H1 (cell line): Measurements from ENCODE around the gene FOXN1. TPM values are rescaled to one million over a fixed set of nuclear protein-coding genes. Genes with fewer than 3 reads are reported as not detected.

Source experiments
- BCL11A ChIP-seq, 2 experiments: IDR thresholded peaks; one replicate each; pipeline ENCODE4 v1.6.1; 2011; ENCODE audit warnings: low read depth in 2 of 2, low read length in 2 of 2, mild to moderate bottlenecking in 2 of 2
- CEBPB ChIP-seq: IDR thresholded peaks from 2 replicates; pipeline ENCODE4 v1.6.1; 2012; ENCODE audit warnings: low read depth, low read length
- CTBP2 ChIP-seq: IDR thresholded peaks from 2 replicates; pipeline ENCODE4 v1.7.0; 2011; ENCODE audit warnings: borderline replicate concordance, mild to moderate bottlenecking, moderate library complexity, mixed read lengths, low read length; ENCODE audit not compliant: insufficient read depth, insufficient read length
- EP300 ChIP-seq, 2 experiments: IDR thresholded peaks; 1 replicate in 1 of 2; 2 replicates in 1 of 2; pipeline ENCODE4 v1.6.1; 2011 to 2012; ENCODE audit warnings: low read depth in 2 of 2, low read length in 2 of 2, mild to moderate bottlenecking in 2 of 2, borderline replicate concordance in 1 of 2, inconsistent platforms in 1 of 2, moderate library complexity in 1 of 2
- EZH2 ChIP-seq: fragments of 200-600 bp; sonication (generic); IDR thresholded peaks from 2 replicates; pipeline ENCODE4 v1.7.1; 2012; ENCODE audit warnings: low read depth, mild to moderate bottlenecking, moderate library complexity, low read length, inconsistent platforms; ENCODE audit not compliant: severe bottlenecking
- FOSL1 ChIP-seq: IDR thresholded peaks from 2 replicates; pipeline ENCODE4 v1.6.1; 2011; ENCODE audit warnings: mild to moderate bottlenecking, low read depth, low read length, moderate library complexity; ENCODE audit not compliant: insufficient read depth
- GABPA ChIP-seq: IDR thresholded peaks from 2 replicates; pipeline ENCODE4 v1.6.1; 2011; ENCODE audit warnings: mild to moderate bottlenecking, low read length, moderate library complexity, borderline replicate concordance; ENCODE audit not compliant: insufficient read depth
- GTF2F1 ChIP-seq: IDR thresholded peaks from 2 replicates; pipeline ENCODE4 v1.6.1; 2012; ENCODE audit warnings: low read depth, low read length, improper control_type of control experiment, borderline replicate concordance
- HDAC6 ChIP-seq: IDR thresholded peaks from one replicate; pipeline ENCODE4 v1.7.1; 2012; ENCODE audit warnings: low read depth, mild to moderate bottlenecking, inconsistent platforms, low read length, moderate library complexity
- NANOG ChIP-seq: IDR thresholded peaks from 2 replicates; pipeline ENCODE4 v1.6.1; 2011; ENCODE audit warnings: low read length, low read depth, mild to moderate bottlenecking, inconsistent platforms; ENCODE audit not compliant: insufficient read depth, poor library complexity, severe bottlenecking
- POU5F1 ChIP-seq: IDR thresholded peaks from 2 replicates; pipeline ENCODE4 v1.6.1; 2011; ENCODE audit warnings: low read depth, mild to moderate bottlenecking, low read length, moderate library complexity
- RFX5 ChIP-seq: IDR thresholded peaks from 2 replicates; pipeline ENCODE4 v1.6.1; 2011; ENCODE audit warnings: low read depth, low read length, improper control_type of control experiment, borderline replicate concordance
- SAP30 ChIP-seq: fragments of 300-600 bp; sonication (generic); IDR thresholded peaks from 2 replicates; pipeline ENCODE4 v1.7.1; 2012; ENCODE audit warnings: low read length, moderate library complexity, mild to moderate bottlenecking, inconsistent platforms; ENCODE audit not compliant: insufficient read depth, insufficient replicate concordance
- SIN3A ChIP-seq, 2 experiments: IDR thresholded peaks in 1 of 2; conservative IDR thresholded peaks in 1 of 2; 2 replicates each; pipeline ENCODE4 v1.6.1; 2011 to 2012; ENCODE audit warnings: low read length in 2 of 2, improper control_type of control experiment in 1 of 2, low read depth in 1 of 2, mild to moderate bottlenecking in 1 of 2
- SUZ12 ChIP-seq: fragments of 200-600 bp; sonication (generic); IDR thresholded peaks from 2 replicates; pipeline ENCODE4 v1.6.1; 2012; ENCODE audit warnings: mild to moderate bottlenecking, inconsistent platforms, low read length, moderate library complexity, mixed read lengths
- TAF7 ChIP-seq: optimal IDR thresholded peaks from 2 replicates; pipeline ENCODE3; 2011; ENCODE audit warnings: low read depth, mild to moderate bottlenecking, inconsistent platforms, low read length, moderate library complexity, borderline replicate concordance
- TEAD4 ChIP-seq: IDR thresholded peaks from 2 replicates; pipeline ENCODE4 v1.6.1; 2012; ENCODE audit warnings: low read depth, low read length, inconsistent platforms, mixed read lengths
- YY1 ChIP-seq: IDR thresholded peaks from 2 replicates; pipeline ENCODE4 v1.6.1; 2011; ENCODE audit warnings: low read depth, mild to moderate bottlenecking, low read length
- ZNF274 ChIP-seq: IDR thresholded peaks from 2 replicates; pipeline ENCODE4 v1.7.0; 2012; ENCODE audit warnings: low read length, borderline replicate concordance; ENCODE audit errors: extremely low read depth
- polyA plus RNA-seq, 7 experiments: library from polyadenylated mRNA; depleted of rRNA in 3 of 7; stranded (reverse) in 5 of 7; unstranded in 2 of 7; fragments of >200 nt in 5 of 7; fragments of 200-250 nt in 2 of 7; gene quantifications; 1 replicate in 5 of 7; 2 replicates in 1 of 7; 4 replicates in 1 of 7; pipeline versions ENCODE4 v1.2.1 to v1.2.3, GENCODE V29; 2011 to 2013; ENCODE audit warnings: missing spikeins in 2 of 7, mixed read lengths in 2 of 7
- total RNA-seq: library from RNA; stranded (reverse); fragmentation: NEBNext Ultra II Directional; extraction: Animal tissue kit (Norgen Biotek cat#: 25700); gene quantifications from 2 replicates; pipeline ENCODE4 v1.2.1, GENCODE V29; 2021
- TF ChIP-seq, protein P1 (sequence below): IDR thresholded peaks from 2 replicates; pipeline ENCODE4 v1.6.1; 2012; ENCODE audit warnings: inconsistent platforms
- TF ChIP-seq, protein P2 (sequence below): IDR thresholded peaks from 2 replicates; pipeline ENCODE4 v1.6.1; 2012; ENCODE audit warnings: inconsistent platforms

FOXN1 gene
- total and polyA plus RNA-seq, 2 of the 8 experiments (the other 6 are each of a cell fraction or from before 2014, with no cell fraction given), result not detected

DNA sequence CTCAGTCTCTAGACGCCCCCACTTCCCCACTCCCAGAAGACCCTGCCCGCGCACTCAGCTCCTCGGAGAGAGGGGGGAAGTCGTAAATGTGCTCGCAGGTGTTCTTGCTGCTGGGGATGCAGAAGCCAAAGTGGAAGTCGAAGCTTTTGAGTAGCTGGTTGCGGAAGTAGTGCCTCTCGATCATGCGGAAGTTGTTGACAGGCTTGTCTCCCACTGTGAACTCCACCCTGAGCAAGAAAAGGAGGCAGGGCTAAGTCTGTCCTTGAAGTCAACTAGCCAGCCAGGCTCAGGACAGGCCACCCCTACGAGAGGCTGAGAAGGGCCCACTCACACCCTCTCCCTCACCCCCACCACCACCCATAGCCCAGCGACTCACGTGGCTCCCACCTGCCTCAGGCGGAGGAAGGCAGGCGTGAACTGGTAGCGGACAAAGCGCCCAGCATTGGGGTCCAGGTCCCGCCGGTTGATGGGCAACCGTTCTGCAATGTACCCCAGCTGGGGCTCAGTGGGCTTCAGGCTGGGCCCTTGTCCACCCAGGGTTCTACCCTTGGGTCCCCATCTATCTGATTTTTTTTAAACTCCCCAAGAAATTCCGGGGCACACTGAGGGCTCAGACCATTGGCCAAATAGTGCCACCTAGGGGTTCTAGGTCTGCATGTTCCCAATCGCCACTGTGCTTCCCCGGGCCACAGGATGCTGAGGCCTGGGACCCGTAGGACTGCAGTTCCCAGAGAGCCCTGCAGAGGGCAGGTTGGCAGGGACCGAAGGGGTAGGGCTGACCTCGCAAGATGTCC, 41.7 kb downstream of the FOXN1 start (continued):
- TF ChIP-seq GABPA (no peak; the same call in 1 of the 2 replicates), HDAC6 (no peak), TAF7 (no peak), SAP30 (no peak), TEAD4 (no peak; the same call in 1 of the 2 replicates), GTF2F1 (no peak), RFX5 (no peak), EP300 (IDR thresholded peaks at IDR 0.05; ENCODE audit: borderline replicate concordance in 1 of 2, low read depth in 2 of 2, low read length in 2 of 2) (no peak), ZNF274 (no peak), EZH2 (no peak), FOSL1 (no peak), NANOG (no peak), BCL11A (IDR thresholded peaks at IDR 0.05; ENCODE audit: low read depth in 2 of 2, low read length in 2 of 2) (no peak), CEBPB (no peak), SUZ12 (no peak), YY1 (peak; percentile 79), POU5F1 (no peak), SIN3A (conservative IDR thresholded peaks at IDR 0.05 in 1 of 2, IDR thresholded peaks at IDR 0.05 in 1 of 2; ENCODE audit: low read depth in 1 of 2, low read length in 2 of 2) (0 out of 4 replicates have a peak, but pooled peaks of 1 of the 2 experiments have one; percentile 32), CTBP2 (peak; percentile 63)
- TF ChIP-seq, protein P1, sequence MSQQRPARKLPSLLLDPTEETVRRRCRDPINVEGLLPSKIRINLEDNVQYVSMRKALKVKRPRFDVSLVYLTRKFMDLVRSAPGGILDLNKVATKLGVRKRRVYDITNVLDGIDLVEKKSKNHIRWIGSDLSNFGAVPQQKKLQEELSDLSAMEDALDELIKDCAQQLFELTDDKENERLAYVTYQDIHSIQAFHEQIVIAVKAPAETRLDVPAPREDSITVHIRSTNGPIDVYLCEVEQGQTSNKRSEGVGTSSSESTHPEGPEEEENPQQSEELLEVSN, result no peak
- TF ChIP-seq, protein P2, sequence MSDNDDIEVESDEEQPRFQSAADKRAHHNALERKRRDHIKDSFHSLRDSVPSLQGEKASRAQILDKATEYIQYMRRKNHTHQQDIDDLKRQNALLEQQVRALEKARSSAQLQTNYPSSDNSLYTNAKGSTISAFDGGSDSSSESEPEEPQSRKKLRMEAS, result 0 out of 2 replicates have a peak, but pooled peaks have one; percentile 7
